ENCODE measurements around the gene INSR.

- TF ChIP-seq CTCF (IDR thresholded peaks at IDR 0.05; ENCODE audit: insufficient read depth, low read length), result no peak
- TF ChIP-seq SPI1 (IDR thresholded peaks at IDR 0.05; ENCODE audit: borderline replicate concordance, low read depth), result no peak
- no peak for TF ChIP-seq POLR2AphosphoS5 (IDR thresholded peaks at IDR 0.05; ENCODE audit: low read depth)
- no peak for TF ChIP-seq GABPA (IDR thresholded peaks at IDR 0.05; ENCODE audit: low read depth)
Measured at GRCh38 chr19:7292950-7293761, 1.1 kb downstream of the INSR start.
